ENCODE results near the gene LAMB4.

Gene LAMB4

DNA sequence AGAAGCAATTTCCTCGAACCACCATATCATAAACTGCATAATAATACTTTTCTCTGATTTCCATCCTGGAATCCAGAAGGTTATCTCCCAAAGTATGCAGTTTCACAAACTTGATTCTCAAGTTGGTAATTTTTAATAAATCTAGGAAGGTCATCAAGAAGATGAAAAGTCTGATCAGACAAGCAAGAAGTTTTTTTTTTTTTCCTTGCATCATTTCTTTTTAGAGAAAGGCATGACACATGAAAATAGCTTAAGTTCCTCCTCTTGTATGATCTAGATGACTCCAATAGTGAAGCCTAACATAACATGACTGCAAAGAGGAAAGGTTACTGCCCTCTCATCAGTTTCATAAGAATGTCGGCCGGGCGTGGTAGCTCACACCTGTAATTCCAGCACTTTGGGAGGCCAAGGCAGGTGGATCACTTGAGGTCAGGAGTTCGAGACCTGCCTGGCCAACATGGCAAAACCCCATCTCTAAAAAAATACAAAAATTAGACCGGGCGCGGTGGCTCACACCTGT is 149.4 kb downstream of the LAMB4 start:
- TF ChIP-seq, protein P1, sequence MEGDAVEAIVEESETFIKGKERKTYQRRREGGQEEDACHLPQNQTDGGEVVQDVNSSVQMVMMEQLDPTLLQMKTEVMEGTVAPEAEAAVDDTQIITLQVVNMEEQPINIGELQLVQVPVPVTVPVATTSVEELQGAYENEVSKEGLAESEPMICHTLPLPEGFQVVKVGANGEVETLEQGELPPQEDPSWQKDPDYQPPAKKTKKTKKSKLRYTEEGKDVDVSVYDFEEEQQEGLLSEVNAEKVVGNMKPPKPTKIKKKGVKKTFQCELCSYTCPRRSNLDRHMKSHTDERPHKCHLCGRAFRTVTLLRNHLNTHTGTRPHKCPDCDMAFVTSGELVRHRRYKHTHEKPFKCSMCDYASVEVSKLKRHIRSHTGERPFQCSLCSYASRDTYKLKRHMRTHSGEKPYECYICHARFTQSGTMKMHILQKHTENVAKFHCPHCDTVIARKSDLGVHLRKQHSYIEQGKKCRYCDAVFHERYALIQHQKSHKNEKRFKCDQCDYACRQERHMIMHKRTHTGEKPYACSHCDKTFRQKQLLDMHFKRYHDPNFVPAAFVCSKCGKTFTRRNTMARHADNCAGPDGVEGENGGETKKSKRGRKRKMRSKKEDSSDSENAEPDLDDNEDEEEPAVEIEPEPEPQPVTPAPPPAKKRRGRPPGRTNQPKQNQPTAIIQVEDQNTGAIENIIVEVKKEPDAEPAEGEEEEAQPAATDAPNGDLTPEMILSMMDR (conservative IDR thresholded peaks at IDR 0.05): no peak
- TF ChIP-seq ZFX (IDR thresholded peaks at IDR 0.05): no peak
- no peak overlapping the region for H3K27ac ChIP-seq

DNA sequence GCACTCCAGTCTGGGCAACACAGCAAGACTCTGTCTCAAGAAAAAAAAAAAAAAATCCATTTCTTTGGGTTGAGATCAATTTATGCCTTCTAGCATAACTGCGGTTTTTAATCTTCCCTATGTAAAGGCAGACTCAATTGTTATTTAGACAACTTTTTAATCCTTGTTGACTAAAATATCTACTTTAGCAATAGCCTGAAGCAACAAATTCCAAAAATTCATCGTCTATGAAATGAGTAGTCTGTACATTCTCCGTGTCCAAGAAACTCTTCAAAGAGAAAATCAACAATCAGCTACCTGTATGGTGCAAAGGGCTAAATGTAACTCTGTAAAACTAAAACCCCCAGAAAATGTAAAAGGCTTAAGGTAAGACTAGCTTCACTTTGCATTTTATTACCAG is 150.0 kb downstream of the LAMB4 start:
- no peak overlapping the region for H3K27ac ChIP-seq
- TF ChIP-seq, protein P1 (conservative IDR thresholded peaks at IDR 0.05): no peak
- no peak for TF ChIP-seq ZFX (IDR thresholded peaks at IDR 0.05)

DNA sequence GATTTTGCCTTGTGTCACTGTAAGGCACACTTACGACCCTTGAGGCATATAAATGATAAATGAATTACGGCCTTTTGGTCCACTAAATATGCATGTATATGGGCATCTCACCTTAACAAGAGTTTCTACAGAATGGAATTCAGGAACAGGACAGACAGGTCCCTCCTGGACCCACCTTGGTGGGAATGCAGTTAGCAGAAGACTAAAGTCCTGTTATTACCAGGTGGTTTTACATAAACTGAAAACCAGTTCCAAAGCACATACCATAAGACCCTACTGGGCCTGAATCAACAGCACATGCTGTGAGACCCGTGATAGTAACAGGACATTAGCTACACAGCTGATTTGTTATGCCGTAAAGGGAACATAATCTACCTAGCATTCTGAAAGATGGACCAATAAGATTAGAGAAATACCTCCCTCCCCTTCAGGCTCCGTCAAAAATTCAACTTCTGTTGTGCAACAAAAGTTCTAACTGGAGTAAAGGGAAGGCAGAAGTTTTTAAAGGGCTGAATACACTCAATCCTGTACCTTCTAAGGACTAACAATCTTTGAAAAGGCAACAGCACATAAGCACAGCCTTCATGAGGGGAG is 151.2 kb downstream of the LAMB4 start:
- no peak overlapping the region for H3K27ac ChIP-seq
- no peak for TF ChIP-seq ZFX (IDR thresholded peaks at IDR 0.05)
- TF ChIP-seq, protein P1 (conservative IDR thresholded peaks at IDR 0.05): no peak

DNA sequence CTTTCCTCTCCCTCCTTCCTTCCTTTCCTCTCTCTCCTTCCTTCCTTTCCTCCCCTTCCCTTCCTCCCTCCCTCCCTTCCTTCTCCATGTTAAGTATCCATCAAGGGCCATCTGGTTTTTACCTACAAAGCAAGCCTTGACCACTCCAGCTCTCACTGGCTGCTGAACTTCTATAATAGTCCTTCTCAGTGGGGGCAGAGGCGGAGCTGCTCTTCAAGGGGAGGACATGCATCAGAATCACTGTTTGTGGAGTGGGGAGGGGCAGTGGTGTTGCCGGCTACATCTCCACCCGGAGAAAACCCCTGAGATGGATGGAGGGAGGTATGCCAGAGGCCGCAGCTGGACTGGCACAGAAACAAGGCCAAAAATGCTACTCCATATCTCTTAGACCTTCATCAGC is 153.1 kb downstream of the LAMB4 start:
- H3K27ac ChIP-seq: no peak overlapping the region
- no peak for TF ChIP-seq ZFX (IDR thresholded peaks at IDR 0.05)
- TF ChIP-seq, protein P1 (conservative IDR thresholded peaks at IDR 0.05): no peak

DNA sequence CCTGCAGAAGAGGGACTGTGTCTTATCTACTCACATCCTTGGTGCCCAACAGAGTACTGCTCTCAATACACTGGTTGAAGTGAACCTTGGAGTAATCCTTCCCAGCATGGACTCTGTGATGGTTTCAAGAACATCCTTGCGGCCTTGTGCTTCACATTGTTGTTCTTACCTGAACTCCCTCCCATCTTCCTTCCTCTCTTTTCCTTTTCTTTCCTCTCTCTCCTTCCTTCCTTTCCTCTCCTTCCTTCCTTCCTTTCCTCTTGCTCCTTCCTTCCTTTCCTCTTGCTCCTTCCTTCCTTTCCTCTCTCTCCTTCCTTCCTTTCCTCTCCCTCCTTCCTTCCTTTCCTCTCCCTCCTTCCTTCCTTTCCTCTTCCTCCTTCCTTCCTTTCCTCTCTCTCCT is 153.5 kb downstream of the LAMB4 start:
- no peak for TF ChIP-seq ZFX (IDR thresholded peaks at IDR 0.05)
- TF ChIP-seq, protein P1 (conservative IDR thresholded peaks at IDR 0.05): no peak

DNA sequence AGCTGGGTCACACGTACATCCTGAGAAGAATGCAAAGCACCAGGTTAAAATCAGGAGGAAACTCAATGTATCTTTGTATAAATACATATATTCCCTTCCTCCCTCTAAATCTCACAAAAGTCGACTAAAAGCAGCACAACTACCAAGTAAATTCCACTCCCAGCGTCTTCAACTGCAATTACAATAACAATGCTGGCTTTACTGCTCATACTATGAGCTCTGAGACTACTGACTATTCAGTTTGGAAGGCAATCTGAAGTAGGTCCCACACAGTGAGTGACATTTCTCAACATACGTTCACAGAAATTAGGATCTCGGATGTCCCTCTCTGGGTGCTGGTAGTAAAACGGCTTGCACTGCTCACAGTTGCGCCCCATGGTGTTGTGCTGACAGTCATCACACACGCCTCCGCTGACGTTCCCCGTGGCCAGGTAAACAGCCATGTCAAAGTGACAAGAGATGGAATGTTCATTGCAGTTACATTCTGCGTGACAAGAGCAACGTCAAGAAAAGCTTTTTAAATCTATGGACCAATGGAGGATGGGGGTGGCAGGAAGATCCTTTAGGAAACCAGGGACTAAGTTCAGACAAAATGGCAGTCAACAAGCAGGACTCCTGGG is 154.7 kb downstream of the LAMB4 start:
- no peak for TF ChIP-seq ZFX (IDR thresholded peaks at IDR 0.05)
- TF ChIP-seq, protein P1 (conservative IDR thresholded peaks at IDR 0.05): no peak
- no peak overlapping the region for H3K27ac ChIP-seq

More for the DNA sequence above, 153.5 kb downstream of the LAMB4 start:
- H3K27ac ChIP-seq: no peak overlapping the region

DNA sequence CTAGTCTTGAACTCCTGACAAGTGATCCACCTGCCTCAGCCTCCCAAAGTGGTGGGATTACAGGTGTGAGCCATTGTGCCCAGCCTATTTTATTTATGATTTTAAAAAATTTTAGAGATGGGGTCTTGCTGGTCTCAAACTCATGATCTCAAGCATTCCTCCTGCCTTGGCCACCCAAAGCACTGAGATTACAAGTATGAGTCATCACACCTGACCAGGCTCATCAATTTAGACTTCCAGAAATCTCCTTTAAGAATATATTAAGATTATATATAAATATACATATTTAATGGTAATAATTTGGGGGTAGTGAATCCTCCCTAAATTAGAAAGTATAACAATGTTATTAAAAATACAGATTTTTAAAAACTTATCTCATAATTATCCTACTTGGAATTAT is 156.3 kb downstream of the LAMB4 start:
- H3K27ac ChIP-seq: no peak overlapping the region
- TF ChIP-seq, protein P1 (conservative IDR thresholded peaks at IDR 0.05): no peak
- TF ChIP-seq ZFX (IDR thresholded peaks at IDR 0.05): no peak

Measured in C4-2B (cell line).